Stimulated activated CD4-positive, alpha-beta T cell treated with anti-CD3 and anti-CD28 coated beads, Interleukin-4, amount 100 ng/mL, for 1 hour (primary cell): ENCODE results near the gene VAV1.

Experiments used
- DNase-seq: peaks from one replicate; pipeline ENCODE4 v3.0.0-alpha.2; 2020

Gene VAV1, protein sequence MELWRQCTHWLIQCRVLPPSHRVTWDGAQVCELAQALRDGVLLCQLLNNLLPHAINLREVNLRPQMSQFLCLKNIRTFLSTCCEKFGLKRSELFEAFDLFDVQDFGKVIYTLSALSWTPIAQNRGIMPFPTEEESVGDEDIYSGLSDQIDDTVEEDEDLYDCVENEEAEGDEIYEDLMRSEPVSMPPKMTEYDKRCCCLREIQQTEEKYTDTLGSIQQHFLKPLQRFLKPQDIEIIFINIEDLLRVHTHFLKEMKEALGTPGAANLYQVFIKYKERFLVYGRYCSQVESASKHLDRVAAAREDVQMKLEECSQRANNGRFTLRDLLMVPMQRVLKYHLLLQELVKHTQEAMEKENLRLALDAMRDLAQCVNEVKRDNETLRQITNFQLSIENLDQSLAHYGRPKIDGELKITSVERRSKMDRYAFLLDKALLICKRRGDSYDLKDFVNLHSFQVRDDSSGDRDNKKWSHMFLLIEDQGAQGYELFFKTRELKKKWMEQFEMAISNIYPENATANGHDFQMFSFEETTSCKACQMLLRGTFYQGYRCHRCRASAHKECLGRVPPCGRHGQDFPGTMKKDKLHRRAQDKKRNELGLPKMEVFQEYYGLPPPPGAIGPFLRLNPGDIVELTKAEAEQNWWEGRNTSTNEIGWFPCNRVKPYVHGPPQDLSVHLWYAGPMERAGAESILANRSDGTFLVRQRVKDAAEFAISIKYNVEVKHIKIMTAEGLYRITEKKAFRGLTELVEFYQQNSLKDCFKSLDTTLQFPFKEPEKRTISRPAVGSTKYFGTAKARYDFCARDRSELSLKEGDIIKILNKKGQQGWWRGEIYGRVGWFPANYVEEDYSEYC

DNA sequence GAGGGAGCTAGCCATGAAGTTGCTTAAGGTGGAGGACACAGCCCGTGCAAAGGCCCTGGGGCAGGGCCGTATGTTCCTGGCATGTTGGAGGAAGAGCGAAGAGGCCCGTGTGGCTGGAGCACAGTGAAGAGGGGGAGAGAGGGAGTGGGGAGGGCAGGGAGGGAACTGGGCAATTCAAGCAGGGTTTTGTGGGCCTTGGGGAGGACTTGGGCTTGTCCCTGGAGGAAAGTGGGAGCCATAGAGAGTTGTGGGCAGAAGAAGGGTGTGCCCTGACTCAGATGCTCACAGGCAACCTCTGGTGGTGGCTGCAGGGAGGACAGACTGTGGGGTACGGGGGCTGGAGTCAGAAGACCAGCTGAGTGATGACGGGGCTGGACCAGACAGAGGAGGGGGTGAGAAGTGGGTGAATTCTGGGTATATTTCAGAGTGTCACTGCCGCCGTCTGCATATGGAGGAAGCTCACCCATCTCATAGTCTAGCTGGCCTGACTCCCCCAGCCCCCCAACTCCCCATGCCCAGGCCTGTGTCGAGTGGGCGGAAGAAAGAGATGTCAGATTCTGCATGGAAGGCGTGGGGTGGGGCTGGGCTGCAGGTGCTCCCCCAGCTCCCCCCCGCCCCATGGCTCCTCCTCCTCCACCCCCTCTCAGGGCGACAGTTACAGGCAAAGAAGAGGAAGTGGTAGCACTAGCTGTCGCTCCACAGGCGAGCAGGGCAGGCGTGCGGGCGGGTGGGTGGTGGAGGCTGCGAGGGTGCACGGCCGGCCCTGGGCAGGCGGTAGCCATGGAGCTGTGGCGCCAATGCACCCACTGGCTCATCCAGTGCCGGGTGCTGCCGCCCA, at the start of gene VAV1:
TSS of gene VAV1 (plus strand) at position 681 of the 838 bp plus-strand sequence. CDS start at position 781, 100 bp downstream.
- peak; percentile 76 for DNase-seq

DNA sequence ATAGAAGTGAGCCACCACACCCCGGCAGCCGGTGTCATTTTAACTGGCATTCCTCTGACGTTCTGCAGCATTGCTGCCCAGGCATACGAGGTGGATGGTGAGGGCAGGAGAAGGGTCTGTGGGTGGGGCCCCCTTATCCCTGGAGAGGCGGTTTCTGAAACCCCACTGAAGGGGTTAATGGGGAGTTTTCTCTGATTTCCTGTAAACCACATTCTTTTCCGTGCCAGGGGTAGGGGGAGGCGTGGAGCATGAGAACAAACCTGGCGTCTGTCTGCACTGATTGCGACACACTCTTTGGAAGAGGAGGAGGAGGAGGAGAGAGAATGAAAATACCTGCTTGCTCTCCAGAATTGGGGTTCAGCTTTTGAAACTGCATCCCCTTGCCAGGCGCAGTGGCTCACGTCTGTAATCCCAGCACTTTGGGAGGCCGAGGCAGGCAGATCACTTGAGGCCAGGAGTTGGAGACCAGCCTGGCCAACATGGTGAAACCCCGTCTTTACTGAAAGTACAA, 49.3 kb upstream of the VAV1 start:
- no peak for DNase-seq

DNA sequence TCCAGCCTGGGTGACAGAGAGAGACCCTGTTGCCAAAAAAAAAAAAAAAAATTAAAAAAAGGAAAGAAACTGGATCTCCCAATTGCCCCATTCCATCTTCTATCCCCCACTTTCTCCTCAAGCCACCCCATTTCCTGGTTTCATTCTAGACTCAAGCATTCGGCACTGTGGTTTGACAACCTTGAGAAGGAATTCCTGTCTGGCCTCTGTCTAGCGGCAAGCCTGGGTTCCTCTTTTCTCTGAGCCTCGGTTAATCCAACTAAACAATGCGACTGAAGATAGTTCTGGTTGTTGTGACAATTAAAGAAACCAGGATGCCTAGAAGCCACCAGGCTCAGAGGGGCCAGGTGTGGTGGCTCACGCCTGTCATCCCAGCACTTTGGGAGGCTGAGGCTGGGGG, 48.8 kb upstream of the VAV1 start:
- DNase-seq, result no peak

DNA sequence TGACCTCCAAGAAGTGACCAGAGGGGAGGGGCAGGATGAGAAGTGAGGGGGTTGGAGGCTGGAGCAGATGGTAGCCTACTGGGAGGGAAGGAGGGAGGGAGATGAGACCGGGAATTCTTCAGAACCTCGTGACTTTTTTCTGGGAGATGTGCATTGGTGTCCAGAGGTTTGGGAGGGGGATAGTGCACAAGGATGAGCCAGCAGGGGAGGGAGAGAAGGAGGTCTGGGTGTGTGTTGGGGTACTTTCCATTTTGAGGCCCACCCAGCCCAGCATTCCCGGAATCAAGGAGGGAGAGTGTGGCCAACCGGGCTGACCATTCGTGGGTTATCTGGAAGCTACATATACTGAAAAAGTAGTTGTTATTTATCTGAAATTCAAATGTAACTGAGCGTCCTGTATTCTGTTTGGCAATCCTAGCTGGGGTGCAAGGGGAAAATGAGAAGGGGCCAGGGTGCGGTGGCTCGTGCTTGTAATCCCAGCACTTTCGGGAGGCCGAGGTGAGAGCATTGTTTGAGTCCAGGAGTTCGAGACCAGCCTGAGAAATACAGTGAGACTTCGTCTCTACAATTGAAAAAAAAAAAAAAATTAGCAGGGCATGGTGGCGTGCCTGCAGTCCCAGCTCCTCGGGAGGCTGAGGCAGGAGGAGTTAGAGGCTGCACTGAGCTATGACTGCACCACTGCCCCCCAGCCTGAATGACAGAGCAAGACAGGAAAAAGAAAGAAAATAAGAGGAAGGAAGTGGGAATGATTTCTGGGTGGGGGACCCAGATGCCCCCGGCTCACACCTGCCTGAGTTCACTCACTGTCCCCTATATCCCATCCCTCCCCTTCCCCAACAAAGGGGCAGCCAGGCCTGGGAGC, 47.6 kb upstream of the VAV1 start:
- no peak for DNase-seq

DNA sequence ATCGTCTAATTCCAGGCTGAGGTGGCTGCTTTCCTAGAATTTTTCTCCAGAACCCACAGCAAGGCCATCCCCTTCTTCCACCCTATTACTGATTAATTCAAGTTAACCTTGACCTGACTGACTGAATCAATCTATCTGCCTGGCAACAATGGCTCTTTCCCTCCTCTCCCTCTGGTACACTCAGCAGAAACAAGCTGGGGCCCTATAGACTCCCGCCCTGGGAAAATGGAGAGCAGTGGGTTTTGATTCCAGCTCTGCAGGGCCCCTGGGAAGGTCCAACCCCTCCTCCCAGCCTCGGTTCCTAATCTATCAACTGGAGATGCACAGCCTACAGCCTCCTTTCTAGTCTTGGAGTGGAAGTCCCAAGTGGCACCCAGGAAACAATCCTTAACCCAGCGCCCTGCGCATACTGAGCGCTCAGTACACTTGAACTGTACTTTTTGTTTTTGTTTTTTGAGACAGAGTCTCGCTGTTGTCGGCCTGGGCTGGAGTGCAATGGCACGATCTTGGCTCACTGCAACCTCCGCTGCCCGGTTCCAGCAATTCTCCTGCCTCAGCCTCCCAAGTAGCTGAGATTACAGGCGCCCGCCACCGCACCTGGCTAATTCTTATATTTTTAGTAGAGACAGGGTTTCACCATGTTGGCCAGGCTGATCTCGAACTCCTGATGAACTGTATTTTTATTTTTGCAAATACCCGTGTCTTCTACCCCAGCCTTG, 46.8 kb upstream of the VAV1 start:
- DNase-seq, result no peak

DNA sequence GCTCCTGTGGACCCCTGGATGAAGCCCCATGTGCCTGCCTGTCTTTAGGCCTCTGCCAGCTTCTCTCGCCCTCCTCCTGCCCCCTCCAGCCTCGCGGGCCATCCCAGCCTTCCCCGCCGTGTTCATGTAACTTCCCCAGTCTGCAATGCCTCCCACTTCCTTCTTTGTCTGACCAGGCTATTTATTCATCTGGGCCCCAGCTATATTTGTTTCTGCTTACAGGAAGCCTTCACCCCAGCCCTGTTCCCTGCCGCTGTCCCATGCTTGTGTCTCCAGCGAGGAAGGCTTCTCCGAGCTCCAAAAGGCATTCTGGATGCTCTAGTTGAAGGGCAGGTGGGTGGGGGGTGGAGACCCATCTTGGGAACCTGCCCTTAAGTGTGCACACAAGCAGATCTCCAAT, 44.2 kb upstream of the VAV1 start:
- DNase-seq, result no peak

DNA sequence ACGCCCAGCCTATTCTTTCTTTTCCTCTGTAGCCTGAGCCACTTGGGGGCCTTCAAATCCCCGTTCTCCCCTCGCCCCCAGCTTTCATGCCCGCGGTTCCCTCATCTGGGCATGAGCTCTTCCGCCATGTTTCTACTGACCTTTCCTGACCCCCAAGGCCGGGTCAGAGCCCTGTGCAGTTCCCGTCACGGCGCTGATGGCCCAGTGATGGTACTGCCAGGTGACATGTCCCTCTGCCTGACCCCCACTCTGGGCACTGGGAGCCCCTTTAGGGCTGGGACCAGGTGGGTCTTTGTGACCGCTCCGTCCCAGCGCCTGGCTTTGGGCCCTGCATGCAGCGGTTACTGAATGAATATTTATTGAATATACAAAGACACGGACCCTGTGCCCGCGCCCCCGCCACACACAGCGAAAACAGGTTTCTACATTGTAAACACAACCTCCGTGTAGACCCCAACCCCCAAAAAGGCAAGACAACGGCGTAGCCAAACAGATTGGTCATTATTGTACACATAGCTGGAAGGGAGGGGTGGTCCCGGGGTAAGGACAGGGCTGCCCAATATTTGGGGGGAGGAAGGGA, 42.8 kb upstream of the VAV1 start:
- DNase-seq, result no peak

DNA sequence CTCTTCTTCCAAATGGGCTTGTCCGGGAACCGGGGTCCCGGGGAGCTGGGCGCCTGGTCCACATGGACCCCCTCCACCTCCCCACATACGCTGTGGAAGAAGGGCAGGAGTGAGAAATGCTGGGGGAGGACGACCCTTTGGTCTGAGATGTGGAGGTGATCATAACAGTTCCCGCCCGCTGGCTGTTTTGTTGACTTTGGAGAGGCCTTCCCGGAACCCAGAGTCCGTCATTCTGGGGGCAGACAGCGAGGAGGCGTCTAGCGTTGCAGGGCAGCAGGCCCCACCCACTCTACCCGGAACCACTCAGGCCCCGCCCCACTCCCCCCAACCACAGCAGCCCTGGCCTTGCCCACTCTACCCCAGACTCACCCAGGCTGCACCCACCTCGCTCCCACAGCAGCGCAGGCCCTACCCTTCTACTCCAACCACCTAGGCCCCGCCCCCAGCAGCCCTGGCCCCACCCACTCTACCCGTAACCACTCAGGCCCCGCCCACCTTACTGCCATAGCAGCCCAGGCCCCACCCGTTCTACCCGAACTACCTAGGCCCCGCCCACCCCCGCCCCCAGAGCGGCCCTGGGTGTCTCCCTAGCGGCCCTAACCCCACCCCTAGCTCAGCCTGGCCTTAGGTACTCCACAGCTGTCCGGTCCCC, 42.2 kb upstream of the VAV1 start:
- peak; percentile 52 for DNase-seq

DNA sequence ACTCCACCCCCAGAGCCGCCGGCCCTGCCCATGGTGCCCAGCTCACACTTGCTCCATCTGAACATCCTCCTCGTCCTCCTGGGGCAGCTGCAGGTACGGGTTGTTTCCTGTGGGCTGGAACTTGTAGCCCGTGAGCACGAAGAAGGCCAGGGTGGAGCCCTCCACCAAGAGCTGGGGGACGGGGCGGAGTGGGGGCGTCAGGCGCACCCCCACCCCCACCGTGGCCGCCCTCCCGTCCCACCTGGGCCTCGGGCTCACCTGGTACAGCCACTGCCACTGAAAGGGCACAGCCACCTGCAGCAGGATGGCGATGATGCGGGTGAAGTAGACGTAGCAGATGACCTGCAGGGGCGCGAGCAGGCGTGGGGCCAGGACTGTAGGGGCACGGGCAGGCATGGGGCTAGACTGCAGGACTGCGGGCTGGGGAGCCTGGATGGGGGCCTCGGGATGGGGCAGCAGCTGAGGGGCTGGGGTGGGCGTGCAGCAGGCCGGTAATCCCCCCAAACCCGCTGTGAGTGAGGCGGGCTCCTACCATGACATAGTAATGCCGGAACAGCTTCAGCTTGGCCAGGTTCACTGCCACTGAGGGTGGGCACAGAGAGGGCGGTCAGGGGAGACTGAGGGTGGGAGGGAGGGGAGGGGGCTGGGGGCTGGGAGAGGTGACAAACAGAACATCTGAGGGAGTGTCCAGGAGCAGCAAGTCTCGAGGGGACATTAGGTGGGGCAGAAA, 41.4 kb upstream of the VAV1 start:
- DNase-seq, result no peak

DNA sequence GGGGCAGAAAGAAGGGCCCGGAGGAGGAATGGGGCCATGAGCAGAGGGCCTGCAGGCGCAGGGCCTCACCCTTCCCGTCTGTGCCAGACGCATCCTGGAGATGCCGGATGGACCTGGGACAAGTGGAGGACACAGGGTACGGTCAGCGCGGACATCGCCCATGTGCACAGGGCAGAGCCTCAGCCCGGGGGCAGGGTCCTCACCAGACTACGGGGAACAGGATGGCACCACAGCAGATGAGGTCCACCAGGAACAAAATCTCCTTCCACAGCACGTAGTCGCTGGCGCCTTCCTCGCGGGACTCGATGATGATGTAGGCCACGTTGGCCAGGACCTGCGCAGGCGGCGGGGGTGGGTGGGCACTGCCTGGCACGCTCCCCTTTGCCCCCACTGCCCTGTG, 40.7 kb upstream of the VAV1 start:
- no peak for DNase-seq

DNA sequence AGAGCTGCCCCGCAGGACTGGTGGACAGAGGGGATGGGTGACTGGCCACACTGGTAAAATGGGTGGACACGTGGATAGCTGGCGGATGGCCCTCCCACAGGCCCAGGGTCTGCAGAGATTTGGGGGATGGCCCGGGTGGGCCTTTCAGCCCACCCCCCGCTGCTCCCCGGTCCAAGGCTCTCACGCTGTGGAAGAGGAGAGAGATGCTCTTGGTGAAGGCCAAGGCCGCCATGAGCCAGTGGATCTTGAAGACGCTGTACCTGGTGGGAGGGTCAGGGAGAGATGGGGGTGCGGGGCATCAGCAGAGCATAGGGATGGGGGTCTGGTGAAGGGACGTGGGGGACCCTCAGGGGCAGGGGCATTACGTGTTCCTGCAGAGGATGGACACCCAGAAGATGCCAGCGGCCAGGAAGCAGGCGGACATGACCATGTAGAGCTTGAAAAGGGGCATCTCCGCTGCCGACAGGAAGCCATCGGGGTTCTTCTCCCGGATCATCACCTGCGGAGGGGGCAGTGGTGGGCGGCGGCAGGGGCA, 39.6 kb upstream of the VAV1 start:
- DNase-seq, result no peak

DNA sequence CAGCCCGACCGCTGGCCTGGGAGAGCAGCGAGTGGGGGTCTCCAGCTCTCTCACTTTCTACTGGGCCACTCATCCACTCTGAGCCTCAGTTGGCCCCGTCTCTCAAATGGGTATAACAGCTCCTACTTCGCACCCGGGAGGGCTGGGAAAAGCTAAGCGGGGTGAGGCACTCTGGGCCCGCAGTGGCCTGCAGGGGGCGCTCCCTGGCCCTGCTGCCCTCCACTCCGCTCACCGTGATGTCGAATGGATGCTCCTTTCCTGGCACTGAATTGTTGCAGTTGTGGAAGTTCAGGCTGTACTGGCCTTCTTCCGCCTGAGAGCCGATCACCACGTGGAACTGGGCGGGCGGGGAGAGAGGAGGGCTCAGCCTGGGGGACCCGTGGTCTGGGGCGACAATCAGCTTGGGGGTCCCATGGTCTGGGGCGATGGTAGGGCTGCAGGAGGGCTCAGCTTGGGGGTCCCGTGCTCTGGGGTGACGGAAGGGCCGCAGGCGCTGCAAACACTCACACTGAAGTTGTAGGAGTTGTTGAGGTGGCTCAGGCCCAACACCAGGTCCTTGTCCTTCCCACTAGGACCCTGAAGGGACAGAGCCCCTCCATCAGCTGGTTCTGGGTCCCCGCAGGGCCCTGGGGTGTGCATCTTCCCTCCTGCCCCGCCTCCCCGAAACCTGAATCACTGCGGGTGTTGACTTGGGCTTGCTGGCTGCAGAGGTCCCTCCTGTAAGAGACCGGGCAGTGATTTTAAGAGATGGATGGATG, 39.0 kb upstream of the VAV1 start:
- no peak for DNase-seq

DNA sequence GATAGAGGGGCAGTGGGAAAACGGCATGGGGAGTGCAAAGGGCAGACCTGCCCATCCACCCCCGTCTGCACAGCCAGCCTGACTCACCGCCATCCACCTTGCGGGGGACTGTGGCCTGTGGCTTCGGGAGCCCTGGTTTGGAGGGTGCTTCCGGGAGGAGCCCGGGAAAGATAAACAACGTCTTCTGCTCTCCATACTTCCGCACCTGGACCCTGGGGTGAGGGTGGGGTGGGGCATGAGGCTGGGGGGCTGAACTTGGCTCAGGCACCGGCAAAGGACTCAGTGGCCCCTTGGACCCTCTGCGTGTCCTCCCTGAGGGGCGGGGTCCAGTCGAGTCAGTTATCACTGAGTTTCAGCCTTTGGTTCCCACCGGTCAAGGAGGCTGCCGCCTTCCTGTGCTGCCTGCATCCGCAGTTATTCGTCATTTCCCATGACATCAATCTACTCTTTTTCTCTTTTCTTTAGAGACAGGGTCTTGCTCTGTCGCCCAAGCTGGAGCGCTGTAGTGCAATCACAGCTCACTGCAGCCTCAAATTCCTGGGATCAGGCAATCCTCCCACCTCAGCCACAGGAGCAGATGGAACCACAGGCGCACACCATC, 38.3 kb upstream of the VAV1 start:
- no peak for DNase-seq

DNA sequence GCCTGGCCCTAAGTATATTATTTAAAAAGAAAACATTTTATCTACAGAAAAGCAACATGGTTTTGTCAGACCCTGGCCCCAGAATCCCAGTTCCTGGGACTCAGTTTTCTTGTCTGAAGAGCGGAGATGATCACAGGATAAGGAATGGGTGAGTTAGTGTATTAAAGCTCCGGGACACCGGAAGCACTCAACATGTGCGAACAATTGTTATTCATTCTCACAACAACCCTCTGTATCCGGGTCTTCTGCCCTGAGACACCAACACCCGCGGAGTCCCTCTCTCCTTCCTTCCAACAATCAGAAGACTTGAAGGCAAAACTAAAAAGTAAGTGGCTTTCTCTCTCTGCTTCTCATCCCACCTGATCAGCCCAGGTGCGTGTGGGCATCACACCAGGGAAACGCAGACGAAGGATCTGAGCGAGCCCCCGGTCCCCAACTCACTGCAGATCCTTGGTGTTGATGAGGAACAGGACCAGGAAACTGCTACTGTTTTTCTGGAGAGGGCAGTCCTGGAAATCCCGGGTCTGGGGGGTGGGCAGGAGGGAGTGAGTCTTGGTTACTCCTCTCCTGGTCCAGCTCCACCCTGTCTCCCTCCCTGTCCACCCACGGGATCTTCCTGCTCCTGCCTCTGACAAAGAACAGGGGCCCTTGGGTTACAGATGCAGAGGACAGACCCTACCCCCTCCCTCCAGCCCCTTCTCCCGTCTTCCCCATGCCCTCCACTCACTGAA, 37.2 kb upstream of the VAV1 start:
- DNase-seq, result no peak

DNA sequence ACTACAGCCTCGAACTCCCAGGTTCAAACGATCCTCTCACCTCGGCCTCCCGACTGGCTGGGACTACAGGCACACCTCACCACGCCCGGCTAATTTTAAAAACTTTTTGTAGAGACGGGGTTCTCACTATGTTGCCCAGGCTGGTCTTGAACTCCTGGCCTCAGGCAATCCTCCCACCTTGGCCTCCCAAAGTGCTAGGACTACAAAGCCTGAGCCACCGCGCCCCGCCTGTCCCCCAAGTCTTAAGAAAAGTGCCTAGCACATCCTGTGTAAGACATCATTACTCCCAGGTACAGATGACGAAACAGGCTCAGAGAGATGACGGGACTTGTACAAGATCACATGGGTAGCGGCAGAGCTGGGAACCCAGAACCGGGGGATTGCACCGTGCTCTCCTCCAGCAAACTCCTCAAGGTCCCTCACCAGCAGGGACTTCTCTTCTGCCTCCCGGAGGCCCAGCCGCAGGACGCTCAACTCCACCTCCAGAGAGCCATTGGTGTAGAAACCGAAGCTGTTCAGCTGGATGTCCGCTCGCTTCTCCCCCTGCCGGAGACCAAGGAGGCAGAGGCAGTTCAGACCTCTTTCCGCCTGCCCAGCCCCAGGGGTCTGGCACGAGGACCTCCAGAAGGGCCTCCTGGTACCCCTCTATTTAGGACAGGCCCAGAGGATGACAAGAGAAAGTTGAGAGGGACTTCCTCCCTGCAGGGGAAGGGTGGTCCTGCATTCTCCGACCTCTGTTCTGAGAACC, 36.2 kb upstream of the VAV1 start:
- DNase-seq, result peak; percentile 63

DNA sequence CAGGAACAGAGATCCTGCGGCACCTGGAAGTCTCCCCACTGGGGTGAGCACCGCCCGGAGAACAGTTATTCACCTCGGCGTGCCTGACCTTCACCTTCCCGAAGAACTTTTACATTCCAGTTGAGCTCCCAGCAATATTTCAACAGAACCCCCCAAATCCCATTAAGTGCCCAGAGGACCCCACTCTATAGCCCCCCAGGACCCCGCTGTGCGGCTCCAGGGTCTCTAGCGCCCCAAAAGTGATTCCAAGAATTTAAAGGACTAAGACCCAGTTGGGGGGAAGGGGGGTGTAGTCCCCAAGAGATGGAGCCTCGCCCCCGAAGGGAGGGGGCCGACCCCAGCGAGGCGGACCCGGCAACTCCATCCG, 35.6 kb upstream of the VAV1 start:
- DNase-seq, result peak; percentile 39
